AG10803 (cell line): Measurements from ENCODE around the gene SMG7.
A peak's percentile ranks its signal among the peaks of the same experiment; 100 is the strongest.

Experiments
- DNase-seq: peaks from one replicate; pipeline ENCODE4 v3.0.0; 2010; ENCODE audit warnings: low read depth
- H3K4me3 ChIP-seq: 2 replicates; pipeline ENCODE4 v1.5.1; 2011; ENCODE audit warnings: mild to moderate bottlenecking, low read length, control low read depth
- TF ChIP-seq, protein P1 (sequence below): conservative IDR thresholded peaks from 2 replicates; pipeline ENCODE4 v1.5.1; 2011; ENCODE audit warnings: mild to moderate bottlenecking, low read length, control low read depth, inconsistent platforms

SMG7 gene

DNA sequence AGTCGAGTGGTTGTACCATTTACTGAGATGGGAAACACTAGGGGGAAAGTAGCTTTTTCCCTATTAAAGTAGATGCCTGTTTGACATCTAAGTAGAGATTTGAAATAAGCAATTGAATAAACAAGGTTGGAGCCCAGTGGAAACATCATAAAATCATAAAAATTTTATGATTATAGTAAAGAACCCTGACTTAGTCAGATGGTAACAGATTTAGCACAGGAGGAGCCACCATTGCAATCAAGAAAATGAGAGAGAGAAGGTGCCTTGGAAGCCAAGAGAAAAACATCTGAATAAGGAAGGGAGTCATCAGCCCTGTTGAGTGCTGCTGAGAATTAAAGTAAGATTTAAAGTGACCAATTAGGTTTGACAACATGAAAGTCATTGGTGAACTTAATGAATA lies 49.8 kb downstream of the SMG7 start:
- DNase-seq = no peak
- no peak overlapping the region for H3K4me3 ChIP-seq
- TF ChIP-seq, protein P1, sequence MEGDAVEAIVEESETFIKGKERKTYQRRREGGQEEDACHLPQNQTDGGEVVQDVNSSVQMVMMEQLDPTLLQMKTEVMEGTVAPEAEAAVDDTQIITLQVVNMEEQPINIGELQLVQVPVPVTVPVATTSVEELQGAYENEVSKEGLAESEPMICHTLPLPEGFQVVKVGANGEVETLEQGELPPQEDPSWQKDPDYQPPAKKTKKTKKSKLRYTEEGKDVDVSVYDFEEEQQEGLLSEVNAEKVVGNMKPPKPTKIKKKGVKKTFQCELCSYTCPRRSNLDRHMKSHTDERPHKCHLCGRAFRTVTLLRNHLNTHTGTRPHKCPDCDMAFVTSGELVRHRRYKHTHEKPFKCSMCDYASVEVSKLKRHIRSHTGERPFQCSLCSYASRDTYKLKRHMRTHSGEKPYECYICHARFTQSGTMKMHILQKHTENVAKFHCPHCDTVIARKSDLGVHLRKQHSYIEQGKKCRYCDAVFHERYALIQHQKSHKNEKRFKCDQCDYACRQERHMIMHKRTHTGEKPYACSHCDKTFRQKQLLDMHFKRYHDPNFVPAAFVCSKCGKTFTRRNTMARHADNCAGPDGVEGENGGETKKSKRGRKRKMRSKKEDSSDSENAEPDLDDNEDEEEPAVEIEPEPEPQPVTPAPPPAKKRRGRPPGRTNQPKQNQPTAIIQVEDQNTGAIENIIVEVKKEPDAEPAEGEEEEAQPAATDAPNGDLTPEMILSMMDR = no peak

- no peak for DNase-seq
- TF ChIP-seq, protein P1 = no peak
- no peak overlapping the region for H3K4me3 ChIP-seq
These were observed 56.3 kb downstream of the SMG7 start for GRCh38 chr1:183528577-183528976.

- H3K4me3 ChIP-seq = no peak overlapping the region
- DNase-seq = no peak
- TF ChIP-seq, protein P1 = no peak
These were observed 61.4 kb downstream of the SMG7 start for GRCh38 chr1:183533617-183534174.

GRCh38 chr1:183537405-183537804 lies 65.1 kb downstream of the SMG7 start:
- no peak overlapping the region for H3K4me3 ChIP-seq
- TF ChIP-seq, protein P1 = no peak
- DNase-seq = no peak

DNA sequence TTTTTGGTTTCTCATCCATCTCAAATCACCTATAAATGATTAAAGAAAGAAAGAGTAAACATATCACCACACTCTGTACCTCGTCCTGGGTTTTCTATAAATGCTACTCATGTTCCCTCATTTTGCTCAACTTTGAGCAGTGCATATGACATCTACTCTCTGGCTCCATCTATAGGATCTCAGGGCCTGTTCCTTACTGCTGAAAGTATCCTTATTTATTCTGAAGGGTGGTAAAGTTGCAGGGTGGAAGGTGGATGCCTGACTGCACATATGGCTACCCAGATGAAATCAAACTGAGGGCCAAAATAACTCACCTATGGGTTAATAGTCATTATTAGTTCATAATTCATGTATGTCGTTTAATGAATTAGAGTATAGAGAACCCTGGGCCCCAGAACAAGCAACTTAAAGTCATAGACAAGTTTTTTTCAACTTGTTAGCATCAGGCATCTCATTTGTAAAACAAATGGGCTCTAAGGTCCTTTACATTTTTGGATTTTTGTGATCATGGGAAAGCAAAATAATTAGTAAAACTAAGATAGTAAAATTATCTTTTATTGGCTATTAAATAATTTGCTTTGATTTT lies 71.4 kb downstream of the SMG7 start:
- DNase-seq = peak; percentile 69
- H3K4me3 ChIP-seq = no peak overlapping the region
- TF ChIP-seq, protein P1 = peak; percentile 87

DNA sequence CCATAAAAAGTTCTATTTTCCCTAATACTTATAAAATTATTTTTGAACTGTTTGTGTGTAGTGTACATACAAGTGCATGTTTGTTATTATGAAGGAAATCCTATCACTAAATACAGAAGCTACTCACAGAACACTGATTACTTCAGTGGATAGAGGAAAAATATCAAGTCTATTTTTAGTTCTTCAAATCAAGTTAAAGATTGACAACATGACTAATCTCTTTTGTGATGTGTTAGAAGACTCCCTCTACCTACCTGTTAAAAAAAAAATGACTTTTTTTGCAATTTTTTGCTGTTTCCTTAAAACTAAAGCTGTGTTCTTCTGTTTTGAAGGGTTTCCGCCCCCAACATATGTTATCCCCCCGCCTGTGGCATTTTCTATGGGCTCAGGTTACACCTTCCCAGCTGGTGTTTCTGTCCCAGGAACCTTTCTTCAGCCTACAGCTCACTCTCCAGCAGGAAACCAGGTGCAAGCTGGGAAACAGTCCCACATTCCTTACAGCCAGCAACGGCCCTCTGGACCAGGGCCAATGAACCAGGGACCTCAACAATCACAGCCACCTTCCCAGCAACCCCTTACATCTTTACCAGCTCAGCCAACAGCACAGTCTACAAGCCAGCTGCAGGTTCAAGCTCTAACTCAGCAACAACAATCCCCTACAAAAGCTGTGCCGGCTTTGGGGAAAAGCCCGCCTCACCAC lies 72.4 kb downstream of the SMG7 start:
- TF ChIP-seq, protein P1 = no peak
- H3K4me3 ChIP-seq = no peak overlapping the region
- DNase-seq = no peak

GRCh38 chr1:183546427-183546826 lies 74.1 kb downstream of the SMG7 start:
- no peak for DNase-seq
- no peak overlapping the region for H3K4me3 ChIP-seq
- TF ChIP-seq, protein P1 = no peak
